Neural progenitor cell (in vitro differentiated cells): ENCODE measurements around the gene RB1. TPM values are rescaled to one million over a fixed set of nuclear protein-coding genes. Genes with fewer than 3 reads are reported as not detected.

Source experiments
- DNase-seq: peaks from one replicate; pipeline ENCODE4 v3.0.0-alpha.2; 2016; ENCODE audit warnings: low spot score
- H2AFZ ChIP-seq: fragments of 200-600 bp; sonication (generic); replicated peaks from 2 replicates; pipeline ENCODE4 v1.6.1; 2016; ENCODE audit warnings: antibody characterized with exemption
- H3F3A ChIP-seq: fragments of 200-600 bp; sonication (generic); 2 replicates; pipeline ENCODE4 v1.6.1; 2016; ENCODE audit warnings: antibody characterized with exemption, low read depth
- H3K27ac ChIP-seq: fragments of 200-600 bp; sonication (generic); 2 replicates; pipeline ENCODE4 v1.5.1; 2016; ENCODE audit warnings: mild to moderate bottlenecking
- H3K27me3 ChIP-seq: fragments of 200-600 bp; sonication (generic); 2 replicates; pipeline ENCODE4 v1.6.1; 2016; ENCODE audit warnings: mild to moderate bottlenecking, moderate library complexity
- H3K36me3 ChIP-seq: fragments of 200-600 bp; sonication (generic); 2 replicates; pipeline ENCODE4 v1.5.1; 2016
- H3K4me1 ChIP-seq: fragments of 200-600 bp; sonication (generic); 2 replicates; pipeline ENCODE4 v1.6.1; 2016; ENCODE audit warnings: mixed run types
- H3K4me2 ChIP-seq: fragments of 200-600 bp; sonication (generic); 2 replicates; pipeline ENCODE4 v1.6.1; 2016
- H3K4me3 ChIP-seq: fragments of 200-600 bp; sonication (generic); 2 replicates; pipeline ENCODE4 v1.5.1; 2016
- H3K79me2 ChIP-seq: fragments of 200-600 bp; sonication (generic); 2 replicates; pipeline ENCODE4 v1.6.1; 2016; ENCODE audit warnings: low read depth
- H3K9ac ChIP-seq: fragments of 200-600 bp; sonication (generic); 2 replicates; pipeline ENCODE4 v1.6.1; 2016
- H3K9me3 ChIP-seq: fragments of 200-600 bp; sonication (generic); 2 replicates; pipeline ENCODE4 v1.5.1; 2016; ENCODE audit warnings: low read depth
- H4K20me1 ChIP-seq: fragments of 200-600 bp; sonication (generic); 2 replicates; pipeline ENCODE4 v1.6.1; 2016; ENCODE audit warnings: low read depth
- H3K27ac Mint-ChIP-seq: 3 replicates; pipeline ENCODE4 v1.8.0; 2021; ENCODE audit warnings: mixed read lengths
- H3K27me3 Mint-ChIP-seq: 2 replicates; pipeline ENCODE4 v1.8.0; 2022; ENCODE audit warnings: low read depth, mild to moderate bottlenecking, inconsistent platforms, moderate library complexity, mixed read lengths; ENCODE audit not compliant: insufficient read depth
- H3K36me3 Mint-ChIP-seq: 3 replicates; pipeline ENCODE4 v1.8.0; 2021; ENCODE audit warnings: mixed read lengths
- H3K4me1 Mint-ChIP-seq: 3 replicates; pipeline ENCODE4 v1.8.0; 2021; ENCODE audit warnings: mixed read lengths
- H3K4me3 Mint-ChIP-seq: 3 replicates; pipeline ENCODE4 v1.8.0; 2021; ENCODE audit warnings: mild to moderate bottlenecking, moderate library complexity, mixed read lengths
- H3K9me3 Mint-ChIP-seq: 3 replicates; pipeline ENCODE4 v1.8.0; 2020; ENCODE audit warnings: mixed read lengths
- EZH2 ChIP-seq: fragments of 200-600 bp; sonication (generic); IDR thresholded peaks from 2 replicates; pipeline ENCODE4 v1.6.1; 2017; ENCODE audit warnings: antibody characterized with exemption, mild to moderate bottlenecking, moderate library complexity
- EZH2phosphoT487 ChIP-seq: fragments of 200-600 bp; sonication (generic); IDR thresholded peaks from 2 replicates; pipeline ENCODE4 v1.6.1; 2017; ENCODE audit warnings: antibody characterized with exemption
- total RNA-seq: library from RNA; depleted of rRNA; stranded (reverse); fragments of >200 nt; gene quantifications from 2 replicates; pipeline ENCODE4 v1.2.3, GENCODE V29; 2015; ENCODE audit warnings: low replicate concordance
- TF ChIP-seq, protein P1 (sequence below): fragments of 200-600 bp; sonication (generic); IDR thresholded peaks from 2 replicates; pipeline ENCODE4 v1.5.1; 2017; ENCODE audit warnings: antibody characterized with exemption, mild to moderate bottlenecking

RB1 gene
- total RNA-seq, 1 donor from 2014 or later = 39.5 TPM

- no peaks in the 10 kb centered on the region for H3K27me3 ChIP-seq
- no peak overlapping the region for H3K27ac Mint-ChIP-seq
- no peak overlapping the region for H3K4me2 ChIP-seq
- H3K9ac ChIP-seq = no peak overlapping the region
- no peaks in the 10 kb centered on the region for H4K20me1 ChIP-seq
- DNase-seq = no peak
- no peak overlapping the region for H3K4me3 Mint-ChIP-seq
- no peaks in the 10 kb centered on the region for H3K9me3 ChIP-seq
- no peak overlapping the region for H3K27ac ChIP-seq
- H3K9me3 Mint-ChIP-seq = no peaks in the 10 kb centered on the region
- no peaks in the 10 kb centered on the region for H3K4me1 ChIP-seq
- no peak for TF ChIP-seq EZH2phosphoT487
- no peak for TF ChIP-seq EZH2
- TF ChIP-seq, protein P1, sequence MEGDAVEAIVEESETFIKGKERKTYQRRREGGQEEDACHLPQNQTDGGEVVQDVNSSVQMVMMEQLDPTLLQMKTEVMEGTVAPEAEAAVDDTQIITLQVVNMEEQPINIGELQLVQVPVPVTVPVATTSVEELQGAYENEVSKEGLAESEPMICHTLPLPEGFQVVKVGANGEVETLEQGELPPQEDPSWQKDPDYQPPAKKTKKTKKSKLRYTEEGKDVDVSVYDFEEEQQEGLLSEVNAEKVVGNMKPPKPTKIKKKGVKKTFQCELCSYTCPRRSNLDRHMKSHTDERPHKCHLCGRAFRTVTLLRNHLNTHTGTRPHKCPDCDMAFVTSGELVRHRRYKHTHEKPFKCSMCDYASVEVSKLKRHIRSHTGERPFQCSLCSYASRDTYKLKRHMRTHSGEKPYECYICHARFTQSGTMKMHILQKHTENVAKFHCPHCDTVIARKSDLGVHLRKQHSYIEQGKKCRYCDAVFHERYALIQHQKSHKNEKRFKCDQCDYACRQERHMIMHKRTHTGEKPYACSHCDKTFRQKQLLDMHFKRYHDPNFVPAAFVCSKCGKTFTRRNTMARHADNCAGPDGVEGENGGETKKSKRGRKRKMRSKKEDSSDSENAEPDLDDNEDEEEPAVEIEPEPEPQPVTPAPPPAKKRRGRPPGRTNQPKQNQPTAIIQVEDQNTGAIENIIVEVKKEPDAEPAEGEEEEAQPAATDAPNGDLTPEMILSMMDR = no peak
- no peaks in the 10 kb centered on the region for H3K79me2 ChIP-seq
- no peaks in the 10 kb centered on the region for H3K36me3 ChIP-seq
- H3F3A ChIP-seq = no peaks in the 10 kb centered on the region
- H3K36me3 Mint-ChIP-seq = no peaks in the 10 kb centered on the region
- H3K4me1 Mint-ChIP-seq = peaks cover 4% of the 10 kb centered on the region
- H3K4me3 ChIP-seq = no peak overlapping the region
- H3K27me3 Mint-ChIP-seq = no peaks in the 10 kb centered on the region
- H2AFZ ChIP-seq = no peak overlapping the region
Measured at GRCh38 chr13:48511621-48512230, 208.2 kb downstream of the RB1 start.

GRCh38 chr13:48514793-48515192, 211.2 kb downstream of the RB1 start:
- no peaks in the 10 kb centered on the region for H3K36me3 ChIP-seq
- no peaks in the 10 kb centered on the region for H3K9me3 ChIP-seq
- H3K27me3 ChIP-seq = no peaks in the 10 kb centered on the region
- H3F3A ChIP-seq = no peaks in the 10 kb centered on the region
- H3K9ac ChIP-seq = no peak overlapping the region
- Mint-ChIP-seq H3K27me3 (no peaks in the 10 kb centered on the region), H3K27ac (no peak overlapping the region), H3K36me3 (peaks cover 3% of the 10 kb centered on the region), H3K4me1 (no peaks in the 10 kb centered on the region), H3K4me3 (no peak overlapping the region), H3K9me3 (no peaks in the 10 kb centered on the region)
- TF ChIP-seq EZH2 (no peak), EZH2phosphoT487 (no peak)
- TF ChIP-seq, protein P1 = no peak
- no peaks in the 10 kb centered on the region for H3K4me1 ChIP-seq
- no peak overlapping the region for H2AFZ ChIP-seq
- no peak overlapping the region for H3K4me2 ChIP-seq
- H4K20me1 ChIP-seq = no peaks in the 10 kb centered on the region
- DNase-seq = no peak
- H3K4me3 ChIP-seq = no peak overlapping the region
- no peaks in the 10 kb centered on the region for H3K79me2 ChIP-seq
- no peak overlapping the region for H3K27ac ChIP-seq

GRCh38 chr13:48515732-48516131, 212.2 kb downstream of the RB1 start:
- H3K27me3 ChIP-seq = no peaks in the 10 kb centered on the region

More at GRCh38 chr13:48515732-48516131, 212.2 kb downstream of the RB1 start:
- H3K36me3 ChIP-seq = no peaks in the 10 kb centered on the region
- H3K79me2 ChIP-seq = no peaks in the 10 kb centered on the region
- TF ChIP-seq EZH2 (no peak), EZH2phosphoT487 (no peak)
- TF ChIP-seq, protein P1 = no peak
- H3K4me2 ChIP-seq = no peak overlapping the region
- no peaks in the 10 kb centered on the region for H3K4me1 ChIP-seq
- H4K20me1 ChIP-seq = no peaks in the 10 kb centered on the region
- DNase-seq = no peak
- no peaks in the 10 kb centered on the region for H3K4me1 Mint-ChIP-seq
- H3K9me3 ChIP-seq = no peaks in the 10 kb centered on the region
- H3K27me3 Mint-ChIP-seq = no peaks in the 10 kb centered on the region
- H3K27ac ChIP-seq = no peak overlapping the region
- no peak overlapping the region for H2AFZ ChIP-seq
- no peak overlapping the region for H3K4me3 Mint-ChIP-seq
- no peaks in the 10 kb centered on the region for H3K9me3 Mint-ChIP-seq
- peaks cover 3% of the 10 kb centered on the region for H3K36me3 Mint-ChIP-seq
- no peak overlapping the region for H3K9ac ChIP-seq
- no peaks in the 10 kb centered on the region for H3F3A ChIP-seq
- no peak overlapping the region for H3K27ac Mint-ChIP-seq
- no peak overlapping the region for H3K4me3 ChIP-seq
